Measurements from ENCODE around the gene DOCK10.

DNA sequence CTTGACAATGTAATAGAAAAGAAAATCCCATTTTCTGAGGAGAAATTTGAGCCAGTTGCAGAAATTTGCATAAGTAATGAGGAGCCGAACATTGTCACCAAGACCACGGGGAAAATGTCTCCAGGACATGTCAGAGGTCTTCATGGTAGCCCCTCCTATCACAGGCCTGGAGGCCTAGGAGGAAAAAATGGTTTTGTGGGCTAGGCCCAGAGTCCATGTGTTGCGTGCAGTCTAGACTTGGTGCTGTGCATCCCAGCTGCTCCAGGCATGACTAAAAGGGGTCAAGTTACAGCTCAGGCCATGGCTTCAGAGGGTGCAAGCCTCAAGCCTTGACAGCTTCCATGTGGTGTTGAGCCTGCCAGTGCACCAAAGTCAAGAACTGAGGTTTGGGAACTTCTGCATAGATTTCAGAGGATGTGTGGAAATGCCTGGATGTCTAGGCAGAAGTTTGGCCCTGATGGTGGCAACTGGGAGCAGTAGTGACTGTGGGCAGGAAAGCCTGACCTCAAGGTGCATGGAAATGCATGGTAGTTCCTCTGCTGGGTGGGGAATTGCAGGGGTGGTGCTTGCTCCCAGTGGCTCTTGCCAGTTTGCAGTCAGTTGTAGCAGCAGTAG, 284.2 kb downstream of the DOCK10 start:
- TF ChIP-seq, protein P1, sequence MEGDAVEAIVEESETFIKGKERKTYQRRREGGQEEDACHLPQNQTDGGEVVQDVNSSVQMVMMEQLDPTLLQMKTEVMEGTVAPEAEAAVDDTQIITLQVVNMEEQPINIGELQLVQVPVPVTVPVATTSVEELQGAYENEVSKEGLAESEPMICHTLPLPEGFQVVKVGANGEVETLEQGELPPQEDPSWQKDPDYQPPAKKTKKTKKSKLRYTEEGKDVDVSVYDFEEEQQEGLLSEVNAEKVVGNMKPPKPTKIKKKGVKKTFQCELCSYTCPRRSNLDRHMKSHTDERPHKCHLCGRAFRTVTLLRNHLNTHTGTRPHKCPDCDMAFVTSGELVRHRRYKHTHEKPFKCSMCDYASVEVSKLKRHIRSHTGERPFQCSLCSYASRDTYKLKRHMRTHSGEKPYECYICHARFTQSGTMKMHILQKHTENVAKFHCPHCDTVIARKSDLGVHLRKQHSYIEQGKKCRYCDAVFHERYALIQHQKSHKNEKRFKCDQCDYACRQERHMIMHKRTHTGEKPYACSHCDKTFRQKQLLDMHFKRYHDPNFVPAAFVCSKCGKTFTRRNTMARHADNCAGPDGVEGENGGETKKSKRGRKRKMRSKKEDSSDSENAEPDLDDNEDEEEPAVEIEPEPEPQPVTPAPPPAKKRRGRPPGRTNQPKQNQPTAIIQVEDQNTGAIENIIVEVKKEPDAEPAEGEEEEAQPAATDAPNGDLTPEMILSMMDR (IDR thresholded peaks at IDR 0.05), result no peak
- TF ChIP-seq POLR2A (IDR thresholded peaks at IDR 0.05), result no peak
